ENCODE results near the gene SCGN. TPM values are rescaled to one million over a fixed set of nuclear protein-coding genes. Genes with fewer than 3 reads are reported as not detected.

Gene SCGN
- total and polyA plus RNA-seq, 9 of the 15 experiments (the other 6 are each of a cell fraction or from before 2014, with no cell fraction given), result not detected

DNA sequence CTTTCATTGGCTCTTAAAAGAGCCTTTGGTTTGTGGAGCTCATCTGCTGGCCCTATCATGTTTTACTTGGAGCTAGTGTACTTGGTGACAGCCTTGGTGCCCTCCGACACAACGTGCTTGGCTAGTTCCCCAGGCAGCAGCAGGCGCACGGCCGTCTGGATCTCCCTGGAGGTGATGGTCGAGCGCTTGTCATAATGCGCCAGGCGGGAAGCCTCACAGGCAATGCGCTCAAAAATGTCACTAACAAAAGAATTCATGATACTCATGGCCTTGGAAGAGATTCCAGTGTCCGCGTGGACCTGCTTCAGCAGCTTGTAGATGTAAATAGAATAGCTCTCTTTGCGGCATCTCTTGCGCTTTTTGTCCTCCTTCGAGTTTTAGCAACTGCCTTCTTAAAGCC is 79.7 kb downstream of the SCGN start:
- 15% methylated on average over 15 of the region's 15 CpGs for WGBS (ENCODE audit: insufficient coverage, low coverage, missing lambda C conversion rate)
- Histone ChIP-seq H3K9me3 (replicated peaks; ENCODE audit: control insufficient read depth, insufficient read depth, low read depth, low read length) (no peaks in the 10 kb centered on the region), H3K4me3 (no peak overlapping the region), H3K4me1 (replicated peaks in 1 of 2; ENCODE audit: control insufficient read depth in 2 of 2, insufficient read depth in 2 of 2, low read length in 2 of 2) (peaks cover 0 to 8% of the 10 kb centered on the region in 2 experiments; a peak in 2 of 5 replicates), H3K79me2 (ENCODE audit: control insufficient read depth, insufficient read depth, low read length) (no peaks in the 10 kb centered on the region), H3K4me2 (ENCODE audit: insufficient read depth, low read length) (no peak overlapping the region), H3K9ac (ENCODE audit: insufficient read depth in 1 of 2, low read depth in 2 of 2, low read length in 2 of 2) (no peak overlapping the region), H3K27ac (ENCODE audit: extremely low read depth, low read depth, low read length) (no peak overlapping the region), H2AFZ (ENCODE audit: low read depth, low read length) (no peak overlapping the region), H3K27me3 (ENCODE audit: control insufficient read depth in 2 of 2, insufficient read depth in 2 of 2, low read length in 2 of 2) (peaks cover 27 to 33% of the 10 kb centered on the region in 2 experiments; a peak in 4 of 5 replicates), H3K9me1 (ENCODE audit: control insufficient read depth, insufficient read depth, low read length) (no peaks in the 10 kb centered on the region), H3K36me3 (ENCODE audit: control insufficient read depth, insufficient read depth, low read length) (no peaks in the 10 kb centered on the region), H4K20me1 (replicated peaks; ENCODE audit: control insufficient read depth, insufficient read depth, low read length) (no peaks in the 10 kb centered on the region)
- in situ Hi-C loops (cut with MboI), result no loop called here
- BruUV-seq (replicated peaks), result no TSS peak
- intact Hi-C loops (cut with micrococcal nuclease), result no loop called here
- POLR2A ChIA-PET, result interaction anchor here (1.3 kb wide), 1 partner anchor 13 kb away, joined by 3 read pairs; no protein-coding TSS in a partner anchor
- no peak for ATAC-seq
- no peak for FAIRE-seq
- CTCF ChIA-PET (ENCODE audit: low intra/inter-chr PET ratio), result interaction anchor here (0.6 kb wide), 1 partner anchor 74 kb away, joined by 4 read pairs; no protein-coding TSS in a partner anchor
- DNase-seq (ENCODE audit: extremely low read depth in 1 of 4, low spot score in 3 of 4), result no peak
- TF ChIP-seq FOXA1 (IDR thresholded peaks at IDR 0.05; ENCODE audit: borderline replicate concordance) (no peak), ATF3 (IDR thresholded peaks at IDR 0.05) (no peak), ATF3 (CRISPR knock-in tag; conservative IDR thresholded peaks at IDR 0.05) (no peak), SMAD4 (CRISPR knock-in tag; conservative IDR thresholded peaks at IDR 0.05) (no peak), ARID3A (IDR thresholded peaks at IDR 0.05; ENCODE audit: borderline replicate concordance, low read depth, low read length) (no peak), U2AF2 (optimal IDR thresholded peaks at IDR 0.05; ENCODE audit: low read depth, low read length) (no peak), IRF2 (CRISPR knock-in tag; IDR thresholded peaks at IDR 0.05) (no peak), RBBP5 (IDR thresholded peaks at IDR 0.05; ENCODE audit: borderline replicate concordance, insufficient read depth, low read length, poor library complexity, severe bottlenecking) (no peak), BCL6 (CRISPR knock-in tag; IDR thresholded peaks at IDR 0.05) (no peak), BRD4 (IDR thresholded peaks at IDR 0.05) (no peak), FOXO4 (CRISPR knock-in tag; IDR thresholded peaks at IDR 0.05) (no peak), ZBED1 (IDR thresholded peaks at IDR 0.05) (no peak), SP2 (IDR thresholded peaks at IDR 0.05; ENCODE audit: extremely low read depth, low read depth, low read length, poor library complexity, severe bottlenecking) (no peak), ZEB2 (IDR thresholded peaks at IDR 0.05) (no peak), PHTF2 (CRISPR knock-in tag; IDR thresholded peaks at IDR 0.05) (no peak), CBFB (CRISPR knock-in tag; IDR thresholded peaks at IDR 0.05) (no peak), SMARCC2 (IDR thresholded peaks at IDR 0.05; ENCODE audit: low read depth) (no peak), ERF (CRISPR knock-in tag; IDR thresholded peaks at IDR 0.05) (no peak)

All from K562 (cell line).